GM04504 (cell line): Measurements from ENCODE around the gene EXOC3L4.

Source experiments
- DNase-seq: peaks from one replicate; pipeline ENCODE4 v3.0.0-alpha.2; 2012; ENCODE audit warnings: low read depth

EXOC3L4 gene

DNA sequence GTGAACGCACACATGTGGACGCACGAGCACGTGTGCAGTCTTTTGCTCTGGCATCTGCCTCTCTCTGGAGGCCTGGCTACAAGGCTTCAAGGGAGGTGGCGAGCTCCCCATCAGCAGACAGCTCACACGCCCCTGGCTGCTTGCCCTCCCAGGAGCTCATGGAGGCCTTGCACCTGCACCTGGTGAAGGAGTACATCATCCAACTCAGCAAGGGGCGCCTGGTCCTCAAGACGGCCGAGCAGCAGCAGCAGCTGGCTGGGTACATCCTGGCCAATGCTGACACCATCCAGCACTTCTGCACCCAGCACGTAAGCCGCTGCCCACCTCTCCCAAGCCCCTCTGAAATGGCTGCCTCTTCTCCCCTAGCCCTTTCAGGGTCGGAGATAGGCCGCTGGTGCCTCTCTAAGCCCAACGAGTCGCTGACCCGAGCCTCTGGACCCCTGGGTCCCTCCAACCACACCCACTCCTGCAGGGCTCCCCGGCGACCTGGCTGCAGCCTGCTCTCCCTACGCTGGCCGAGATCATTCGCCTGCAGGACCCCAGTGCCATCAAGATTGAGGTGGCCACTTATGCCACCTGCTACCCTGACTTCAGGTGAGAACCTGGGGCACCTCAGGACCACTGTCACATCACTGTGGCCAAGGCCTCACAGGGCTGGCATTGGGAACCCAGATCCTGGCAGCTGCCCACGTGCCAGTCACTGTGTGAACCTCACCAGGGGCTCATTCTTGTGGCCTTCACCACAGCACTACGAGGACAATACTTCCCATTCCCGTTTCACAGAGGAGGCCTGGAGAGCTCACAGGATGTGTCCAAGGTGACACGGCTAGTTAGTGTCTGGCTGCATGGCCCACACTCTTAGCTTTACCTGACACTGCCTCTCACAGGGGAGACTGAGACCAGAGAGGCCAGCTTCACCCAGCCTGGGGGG lies 39.0 kb downstream of the EXOC3L4 start:
- DNase-seq, result no peak

- DNase-seq, result no peak
Measured at GRCh38 chr14:103134405-103134804, 39.9 kb downstream of the EXOC3L4 start.

- no peak for DNase-seq
Measured at GRCh38 chr14:103134919-103135318, 40.4 kb downstream of the EXOC3L4 start.

- DNase-seq, result no peak
Measured at GRCh38 chr14:103135333-103136260, 41.1 kb downstream of the EXOC3L4 start.

DNA sequence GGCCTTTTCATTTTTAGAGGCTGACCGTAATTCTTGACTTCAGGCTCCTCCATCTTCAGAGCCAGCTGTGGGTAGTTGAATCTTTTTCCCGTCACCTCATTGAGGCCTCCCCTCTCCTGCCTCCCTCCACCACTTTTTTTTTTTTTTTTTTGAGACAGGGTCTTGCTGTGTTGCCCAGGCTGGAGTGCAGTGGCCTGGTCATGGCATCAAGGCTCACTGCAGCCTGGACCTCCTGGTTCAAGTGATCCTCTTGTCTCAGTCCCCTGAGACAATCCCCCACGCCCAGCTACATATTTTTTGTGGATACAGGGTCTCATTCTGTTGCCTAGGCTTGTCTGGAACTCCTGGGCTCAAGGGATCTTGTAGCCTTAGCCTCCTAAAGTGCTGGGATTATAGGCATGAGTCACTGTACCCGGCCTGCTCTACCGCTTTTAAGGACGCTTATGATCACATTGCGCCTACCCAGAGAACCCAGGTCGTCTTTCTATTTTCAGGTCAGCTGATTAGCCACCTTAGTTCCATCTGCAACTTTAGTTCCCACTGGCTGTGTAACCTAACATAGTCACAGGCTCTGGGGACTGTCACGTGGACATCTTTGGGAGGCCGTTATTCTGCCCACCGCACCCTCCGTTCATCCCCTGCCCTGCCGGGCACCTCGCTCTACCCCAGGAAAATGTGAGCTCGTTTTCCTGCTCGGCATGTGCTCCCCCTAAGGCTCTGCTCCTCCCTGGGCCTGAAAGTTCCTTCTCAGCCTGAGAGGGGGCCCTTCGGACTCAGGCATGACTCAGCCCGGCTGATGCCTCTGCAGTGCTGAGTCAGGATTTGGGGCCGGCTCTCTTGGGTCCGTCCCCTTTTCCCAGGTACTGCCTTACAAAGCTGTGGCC lies 42.1 kb downstream of the EXOC3L4 start:
- no peak for DNase-seq

DNA sequence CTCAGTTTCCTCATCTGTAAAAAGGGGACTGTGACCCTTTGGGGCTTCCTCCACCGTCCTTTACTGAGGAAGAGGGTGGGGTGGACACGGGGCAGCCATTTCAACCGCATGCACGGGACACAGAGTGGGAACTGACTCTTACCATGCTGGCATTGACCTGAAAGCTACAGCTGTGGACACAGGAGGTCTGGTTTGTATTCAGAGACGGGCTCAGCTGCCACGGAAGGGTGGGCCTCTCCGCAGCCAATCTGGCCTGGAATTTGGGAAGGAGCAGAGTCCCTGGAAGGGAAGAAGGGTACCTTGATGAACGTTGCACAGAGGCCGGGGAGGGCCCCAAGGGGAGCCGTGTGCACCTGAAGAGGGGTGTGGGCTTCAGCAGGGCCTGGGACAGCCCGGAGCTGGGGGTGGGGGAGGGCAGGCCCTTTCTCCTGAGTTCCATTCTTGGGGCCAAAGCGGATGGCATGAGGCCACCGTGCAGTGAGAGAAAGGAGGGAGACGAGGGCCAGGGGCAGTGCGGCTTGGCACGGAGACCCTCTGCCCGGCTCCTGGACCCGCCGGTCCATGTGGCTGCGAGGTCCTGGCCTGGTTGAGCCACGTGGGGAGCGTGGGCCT lies 43.3 kb downstream of the EXOC3L4 start:
- DNase-seq, result no peak

DNA sequence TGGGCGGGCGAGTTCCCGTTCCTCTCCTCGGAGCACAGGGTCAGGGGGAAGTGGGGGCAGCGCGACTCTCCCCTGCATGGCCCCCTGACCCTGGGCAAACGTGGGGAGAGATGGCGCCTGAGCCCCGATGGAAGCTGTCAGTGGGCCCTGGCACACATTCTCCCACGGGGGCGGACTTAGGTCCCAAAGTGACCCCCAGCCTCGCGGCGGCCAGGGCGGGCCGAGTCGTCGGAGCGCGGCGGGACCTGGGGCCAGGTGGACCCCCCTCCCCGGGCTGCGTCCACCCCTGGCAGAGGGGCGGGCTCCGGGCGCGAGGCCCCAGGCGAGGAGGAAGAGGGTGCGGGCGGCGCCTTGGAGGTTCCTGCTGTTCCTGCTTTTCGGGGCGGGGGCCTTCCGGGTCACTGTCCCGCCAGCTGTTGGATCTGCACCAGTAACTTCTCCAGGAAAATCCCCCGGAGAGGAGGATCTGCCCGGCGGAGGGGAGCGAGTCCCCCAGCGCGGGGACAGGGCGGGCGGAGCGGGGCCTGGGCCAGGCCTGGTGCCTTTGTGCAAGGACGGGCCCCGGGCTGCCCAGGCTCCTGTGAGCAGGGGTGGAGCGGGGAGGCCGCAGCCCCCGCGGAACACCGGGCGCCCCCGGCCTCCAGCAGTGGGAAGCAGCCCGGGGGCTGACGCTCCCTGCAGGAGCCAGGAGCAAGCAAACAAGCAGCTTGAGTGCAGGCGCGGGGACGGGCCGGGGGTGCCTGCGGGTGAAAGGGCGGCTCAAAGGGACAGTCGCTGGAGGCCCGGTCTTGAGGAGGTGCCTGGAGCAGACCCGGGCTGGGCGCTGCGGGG lies 44.0 kb downstream of the EXOC3L4 start:
- DNase-seq, result no peak

- DNase-seq, result no peak
Measured at GRCh38 chr14:103139132-103140025, 44.9 kb downstream of the EXOC3L4 start.

DNA sequence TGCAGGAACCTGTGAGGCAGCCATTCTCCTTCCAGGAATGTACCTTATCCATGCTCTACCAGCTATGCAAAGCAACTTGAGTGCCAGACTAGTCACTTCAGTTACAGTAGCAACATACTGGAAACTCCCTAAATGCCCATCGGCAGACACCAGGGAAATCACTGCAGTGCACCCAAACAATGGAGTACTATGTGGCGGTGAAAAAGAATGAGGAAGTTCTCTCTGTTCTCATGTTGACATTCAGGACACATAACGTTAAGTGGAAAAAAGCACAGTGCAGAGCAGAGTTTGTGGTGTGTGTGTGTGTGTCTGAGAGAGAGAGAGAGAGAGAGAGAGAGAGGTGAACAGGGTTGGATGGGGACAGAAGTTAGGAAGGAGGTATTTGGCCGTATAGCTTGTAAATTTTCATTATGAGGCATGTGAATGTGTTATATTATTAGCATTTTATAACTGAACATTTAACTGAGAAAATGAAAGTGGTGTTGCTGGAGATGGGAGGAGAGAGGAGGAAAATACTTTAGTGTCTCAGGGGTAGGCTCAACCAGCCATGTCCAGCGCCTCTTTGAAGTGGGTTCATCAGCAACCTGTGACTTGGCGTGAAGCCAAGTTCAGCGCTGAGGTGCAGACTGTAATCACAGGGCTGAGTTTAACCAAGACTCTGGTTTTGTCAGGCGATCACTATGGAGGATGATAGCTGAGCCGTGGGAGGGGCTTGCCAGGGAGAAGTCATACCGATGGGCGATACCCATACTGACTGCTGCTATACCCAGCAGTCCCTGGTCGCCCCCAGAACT lies 46.0 kb downstream of the EXOC3L4 start:
- no peak for DNase-seq

DNA sequence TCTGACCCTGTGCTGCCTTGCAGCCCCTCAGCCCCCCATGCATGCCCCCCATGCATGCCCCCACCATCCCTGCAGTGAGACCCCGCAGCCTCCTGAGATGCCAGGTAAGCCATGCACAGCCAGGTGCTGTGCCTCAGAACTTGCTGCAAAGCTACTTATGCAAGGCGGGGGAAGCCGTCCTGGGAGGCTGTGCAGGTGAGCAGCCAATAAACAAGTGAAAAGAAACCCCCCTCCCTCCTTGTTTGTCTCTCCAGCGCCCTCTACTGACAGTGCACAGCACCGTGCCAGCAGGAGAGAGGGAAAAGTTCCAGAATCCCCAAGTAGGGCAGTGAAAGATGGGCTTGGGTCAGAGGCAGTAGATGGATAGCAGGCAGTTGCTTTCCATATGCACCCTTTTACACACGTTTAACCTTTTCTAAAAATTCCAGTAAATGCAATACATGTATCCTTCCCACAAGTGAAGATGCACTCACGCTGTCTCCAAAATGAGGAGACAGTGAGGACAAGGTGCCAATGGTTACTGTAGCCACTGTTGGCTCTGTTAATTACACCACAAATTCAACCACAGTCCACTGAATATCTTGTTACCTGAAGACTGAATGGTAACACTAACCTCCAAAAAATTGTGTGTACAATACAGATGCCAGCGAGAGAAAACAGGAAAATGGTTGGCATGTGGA lies 46.7 kb downstream of the EXOC3L4 start:
- DNase-seq, result no peak

- DNase-seq, result no peak
Measured at GRCh38 chr14:103142026-103142425, 47.5 kb downstream of the EXOC3L4 start.

DNA sequence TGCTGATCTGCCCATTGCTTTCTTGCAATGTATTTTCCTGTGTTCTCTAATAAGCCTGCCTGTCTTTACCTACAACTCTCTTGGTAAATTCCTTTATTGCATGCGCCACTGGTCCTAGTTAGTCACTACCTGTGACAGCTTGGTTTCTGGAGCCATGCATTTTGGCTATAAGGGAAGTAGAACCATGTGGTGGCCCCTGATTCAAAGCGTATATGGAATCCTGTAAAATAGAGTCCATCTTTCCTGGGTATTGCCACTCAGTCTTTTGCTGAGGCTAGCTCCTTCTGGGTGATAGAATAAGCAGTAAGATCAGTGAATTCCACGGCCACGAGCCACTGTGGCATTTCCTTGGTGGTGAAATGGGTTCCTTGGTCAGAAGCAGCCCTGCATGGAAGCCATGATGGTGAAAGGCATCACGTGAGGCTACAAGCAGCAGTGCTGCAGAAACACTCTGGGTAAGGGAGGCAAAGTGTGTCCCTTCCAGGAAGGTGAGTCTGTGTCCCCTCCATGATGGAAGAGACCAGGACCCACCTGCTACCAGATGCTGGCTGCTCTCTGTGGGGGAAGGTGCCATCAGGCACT lies 48.3 kb downstream of the EXOC3L4 start:
- no peak for DNase-seq

DNA sequence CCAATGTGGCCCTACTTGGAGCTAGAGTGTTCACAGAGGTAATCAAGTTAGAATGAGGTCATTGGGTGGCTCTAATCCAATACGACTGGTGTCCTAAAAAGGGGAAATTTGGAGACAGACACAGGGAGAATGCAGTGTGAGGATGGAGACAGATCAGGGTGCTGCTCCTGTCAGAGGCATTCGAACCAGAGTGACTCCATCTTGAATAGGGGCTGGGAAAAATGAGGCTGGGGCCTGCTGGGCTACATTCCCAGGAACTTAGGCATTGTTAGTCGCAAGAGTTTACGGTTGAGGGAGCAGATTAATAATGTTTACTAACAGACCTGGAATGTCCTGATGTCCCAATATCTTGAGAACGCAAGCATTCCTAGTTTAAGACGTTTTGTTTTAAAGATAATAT lies 49.0 kb downstream of the EXOC3L4 start:
- no peak for DNase-seq

DNA sequence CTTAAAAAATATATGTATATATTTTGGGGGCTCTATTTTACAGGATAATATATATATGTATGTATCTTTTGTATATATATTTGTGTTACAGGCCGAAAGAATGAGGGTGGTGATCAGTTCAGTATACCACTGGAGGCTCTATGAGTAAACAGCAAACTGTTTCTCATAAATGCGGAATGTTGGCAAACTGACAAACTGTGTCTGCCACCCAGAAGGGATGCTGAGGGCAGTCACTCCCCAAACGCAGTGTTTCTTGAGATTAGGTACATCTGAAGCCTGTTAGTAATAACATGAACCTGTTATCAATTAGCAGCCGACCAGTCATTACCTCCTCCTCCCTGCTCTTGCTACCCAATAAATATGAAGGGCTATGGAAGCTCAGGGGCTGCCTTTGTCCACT lies 49.6 kb downstream of the EXOC3L4 start:
- DNase-seq, result peak; percentile 68

DNA sequence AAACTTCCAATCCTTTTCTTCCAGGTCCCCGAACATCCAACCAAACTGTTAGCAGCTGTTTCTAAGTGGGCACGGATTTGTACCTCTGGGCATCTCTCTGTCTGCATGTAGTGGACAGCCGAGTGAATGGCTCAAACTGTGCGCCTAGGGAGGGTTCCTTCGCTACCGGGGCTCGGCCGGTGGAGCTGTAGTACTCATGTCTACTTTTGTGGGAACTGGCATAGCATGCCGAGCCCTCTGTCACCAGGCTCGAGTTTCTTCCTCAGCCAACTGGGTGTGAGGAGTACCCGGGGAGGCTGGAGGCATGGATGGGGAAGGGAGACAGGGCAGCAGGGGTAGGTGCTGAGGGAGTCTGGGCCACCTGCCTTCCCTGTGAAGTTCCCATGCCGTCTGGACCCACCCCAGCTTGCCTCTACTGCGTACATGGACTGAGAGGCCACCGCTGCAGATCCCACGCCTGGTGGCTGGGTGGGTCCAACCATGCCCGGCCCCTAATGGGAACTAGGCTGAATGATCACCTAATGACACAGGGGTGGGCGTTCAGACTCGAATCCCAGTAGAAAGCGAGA lies 51.7 kb downstream of the EXOC3L4 start:
- DNase-seq, result no peak

- DNase-seq, result no peak
Measured at GRCh38 chr14:103149351-103150237, 55.1 kb downstream of the EXOC3L4 start.
